ENCODE measurements around the gene ECD. TPM values are rescaled to one million over a fixed set of nuclear protein-coding genes. Genes with fewer than 3 reads are reported as not detected.

The ECD gene
- 23.3 and 31.3 TPM in 2 replicates for total RNA-seq (2014; rRNA removed; shearing (Covaris generic))

GRCh38 chr10:73167783-73168464 lies at the start of gene ECD, which contains the start of gene FAM149B1:
Gene ECD, minus strand, starts transcription at chr10:73168008. Its CDS starts 4,071 bp downstream, at chr10:73163937.
Gene FAM149B1, plus strand, starts transcription at chr10:73168119. Its CDS starts 221 bp downstream, at chr10:73168340.

GRCh38 chr10:73110345-73110849 lies 57.4 kb downstream of the ECD start, which contains the start of gene NUDT13:
Gene NUDT13, plus strand, starts transcription at chr10:73110455. Its CDS starts 3,911 bp downstream, at chr10:73114366.

GRCh38 chr10:73096449-73097304 lies 71.1 kb downstream of the ECD start, which contains the start of gene P4HA1:
Gene P4HA1, minus strand, starts transcription at chr10:73096866. Its CDS starts 21,983 bp downstream, at chr10:73074883.

Small RNAs within 50 kb of the gene (small RNA-seq; reads per million reads assigned to genes)
- gene RF00019 (not detected), gene SNORA11F (0.59 reads per million, percentile 33 among the genes with 10 or more reads in this experiment)

Other genes starting within 250 kb of the ECD start
- gene PLA2G12B, start 213.2 kb downstream of the ECD start, total RNA-seq (2014; rRNA removed; shearing (Covaris generic)), result not detected in 2 replicates
- 34.3 and 40.2 TPM in 2 replicates for gene P4HA1, start 71.1 kb downstream of the ECD start, total RNA-seq (2014; rRNA removed; shearing (Covaris generic))
- 1.3 TPM in 2 replicates for gene NUDT13, start 57.6 kb downstream of the ECD start, total RNA-seq (2014; rRNA removed; shearing (Covaris generic))
- 5.9 and 8.1 TPM in 2 replicates for gene FAM149B1, start 111 bp upstream of the ECD start, total RNA-seq (2014; rRNA removed; shearing (Covaris generic))
- gene DNAJC9, start 79.2 kb upstream of the ECD start, total RNA-seq (2014; rRNA removed; shearing (Covaris generic)), result 51.6 and 54.0 TPM in 2 replicates
- 59.1 and 60.8 TPM in 2 replicates for gene MRPS16, start 84.6 kb upstream of the ECD start, total RNA-seq (2014; rRNA removed; shearing (Covaris generic))
- gene CFAP70, start 190.9 kb upstream of the ECD start, total RNA-seq (2014; rRNA removed; shearing (Covaris generic)), result 0.11 and 0.15 TPM in 2 replicates
- gene ANXA7, start 246.1 kb upstream of the ECD start, total RNA-seq (2014; rRNA removed; shearing (Covaris generic)), result 30.1 and 39.1 TPM in 2 replicates

All from A375 (cell line).